GM15510 (cell line): ENCODE measurements around the gene TMEM217.
A peak's percentile ranks its signal among the peaks of the same experiment; 100 is the strongest.

Experiments
- POLR2A ChIP-seq: IDR thresholded peaks from 3 replicates; pipeline ENCODE4 v1.6.1; 2011; ENCODE audit warnings: borderline replicate concordance; ENCODE audit not compliant: insufficient read length; ENCODE audit errors: extremely low read depth

Gene TMEM217

GRCh38 chr6:37239950-37240713, 17.8 kb downstream of the TMEM217 start:
- no peak for TF ChIP-seq POLR2A

- TF ChIP-seq POLR2A = no peak
Measured at GRCh38 chr6:37239526-37239925, 18.4 kb downstream of the TMEM217 start.

GRCh38 chr6:37238381-37238780, 19.6 kb downstream of the TMEM217 start:
- TF ChIP-seq POLR2A = no peak

- TF ChIP-seq POLR2A = no peak
Measured at GRCh38 chr6:37237789-37238188, 20.2 kb downstream of the TMEM217 start.

GRCh38 chr6:37236921-37237320, 21.0 kb downstream of the TMEM217 start:
- no peak for TF ChIP-seq POLR2A

GRCh38 chr6:37233541-37233940, 24.4 kb downstream of the TMEM217 start:
- TF ChIP-seq POLR2A = no peak

- no peak for TF ChIP-seq POLR2A
Measured at GRCh38 chr6:37232430-37233017, 25.4 kb downstream of the TMEM217 start.

GRCh38 chr6:37230104-37230503, 27.8 kb downstream of the TMEM217 start:
- TF ChIP-seq POLR2A = no peak

GRCh38 chr6:37225350-37226169, 32.4 kb downstream of the TMEM217 start:
- no peak for TF ChIP-seq POLR2A

GRCh38 chr6:37222992-37223391, 35.0 kb downstream of the TMEM217 start:
- no peak for TF ChIP-seq POLR2A

- TF ChIP-seq POLR2A = peak; percentile 21
Measured at GRCh38 chr6:37222125-37222967, 35.6 kb downstream of the TMEM217 start.

GRCh38 chr6:37221585-37222124, 36.3 kb downstream of the TMEM217 start:
- TF ChIP-seq POLR2A = no peak

GRCh38 chr6:37218511-37218910, 39.4 kb downstream of the TMEM217 start:
- TF ChIP-seq POLR2A = no peak

- TF ChIP-seq POLR2A = no peak
Measured at GRCh38 chr6:37218061-37218460, 39.9 kb downstream of the TMEM217 start.
